Fibroblast of lung (primary cell): ENCODE results near the gene IGFBP6.

Experiments used
- EZH2 ChIP-seq: IDR thresholded peaks from 2 replicates; pipeline ENCODE4 v1.5.1; 2012; ENCODE audit warnings: low read length, control low read depth, mild to moderate bottlenecking; ENCODE audit errors: missing control alignments
- TF ChIP-seq, protein P1 (sequence below), 2 donors: IDR thresholded peaks in 1 of 2; conservative IDR thresholded peaks in 1 of 2; 1 replicate in 1 of 2; 2 replicates in 1 of 2; pipeline ENCODE4 v1.5.1; 2011 to 2012; ENCODE audit warnings: low read length in 2 of 2, control low read depth in 1 of 2, inconsistent platforms in 1 of 2, low read depth in 1 of 2, mild to moderate bottlenecking in 1 of 2

- no peak for TF ChIP-seq EZH2
- TF ChIP-seq, protein P1, sequence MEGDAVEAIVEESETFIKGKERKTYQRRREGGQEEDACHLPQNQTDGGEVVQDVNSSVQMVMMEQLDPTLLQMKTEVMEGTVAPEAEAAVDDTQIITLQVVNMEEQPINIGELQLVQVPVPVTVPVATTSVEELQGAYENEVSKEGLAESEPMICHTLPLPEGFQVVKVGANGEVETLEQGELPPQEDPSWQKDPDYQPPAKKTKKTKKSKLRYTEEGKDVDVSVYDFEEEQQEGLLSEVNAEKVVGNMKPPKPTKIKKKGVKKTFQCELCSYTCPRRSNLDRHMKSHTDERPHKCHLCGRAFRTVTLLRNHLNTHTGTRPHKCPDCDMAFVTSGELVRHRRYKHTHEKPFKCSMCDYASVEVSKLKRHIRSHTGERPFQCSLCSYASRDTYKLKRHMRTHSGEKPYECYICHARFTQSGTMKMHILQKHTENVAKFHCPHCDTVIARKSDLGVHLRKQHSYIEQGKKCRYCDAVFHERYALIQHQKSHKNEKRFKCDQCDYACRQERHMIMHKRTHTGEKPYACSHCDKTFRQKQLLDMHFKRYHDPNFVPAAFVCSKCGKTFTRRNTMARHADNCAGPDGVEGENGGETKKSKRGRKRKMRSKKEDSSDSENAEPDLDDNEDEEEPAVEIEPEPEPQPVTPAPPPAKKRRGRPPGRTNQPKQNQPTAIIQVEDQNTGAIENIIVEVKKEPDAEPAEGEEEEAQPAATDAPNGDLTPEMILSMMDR (conservative IDR thresholded peaks at IDR 0.05 in 1 of 2, IDR thresholded peaks at IDR 0.05 in 1 of 2; ENCODE audit: low read depth in 1 of 2, low read length in 2 of 2), result no peak
Observed at GRCh38 chr12:53060721-53061276, 36.7 kb upstream of the IGFBP6 start.
